BE2C (cell line): ENCODE data around the gene BRD7.

Source experiments
- DNase-seq: peaks from one replicate; pipeline ENCODE4 v3.0.0-alpha.2; 2020
- H3K27me3 ChIP-seq: fragments of 250-450 bp; sonication (Bioruptor Pico); 2 replicates; pipeline ENCODE4 v1.5.1; 2020; ENCODE audit warnings: mild to moderate bottlenecking
- H3K36me3 ChIP-seq: fragments of 250-450 bp; sonication (Bioruptor Pico); 2 replicates; pipeline ENCODE4 v1.5.1; 2020; ENCODE audit warnings: mild to moderate bottlenecking
- H3K4me1 ChIP-seq: fragments of 250-450 bp; sonication (Bioruptor Pico); 2 replicates; pipeline ENCODE4 v1.5.1; 2020
- H3K4me3 ChIP-seq: 2 replicates; pipeline ENCODE4 v1.5.1; 2011; ENCODE audit warnings: low read depth, low read length
- H3K9me3 ChIP-seq: fragments of 250-450 bp; sonication (Bioruptor Pico); 2 replicates; pipeline ENCODE4 v1.5.1; 2020
- CTCF ChIP-seq: IDR thresholded peaks from 2 replicates; pipeline ENCODE4 v1.5.1; 2012; ENCODE audit warnings: mild to moderate bottlenecking, low read depth, low read length

The BRD7 gene

GRCh38 chr16:50398336-50398735 lies 29.5 kb upstream of the BRD7 start:
- no peaks in the 10 kb centered on the region for H3K27me3 ChIP-seq
- no peaks in the 10 kb centered on the region for H3K9me3 ChIP-seq
- no peak for TF ChIP-seq CTCF
- no peak overlapping the region for H3K4me3 ChIP-seq
- no peak for DNase-seq
- no peaks in the 10 kb centered on the region for H3K36me3 ChIP-seq
- H3K4me1 ChIP-seq: no peaks in the 10 kb centered on the region

- DNase-seq: no peak
- Histone ChIP-seq H3K27me3 (no peaks in the 10 kb centered on the region), H3K36me3 (no peaks in the 10 kb centered on the region), H3K4me1 (no peaks in the 10 kb centered on the region), H3K4me3 (no peak overlapping the region), H3K9me3 (no peaks in the 10 kb centered on the region)
- no peak for TF ChIP-seq CTCF
Observed at GRCh38 chr16:50396761-50397535, 28.2 kb upstream of the BRD7 start.

GRCh38 chr16:50395763-50396710 lies 27.2 kb upstream of the BRD7 start:
- Histone ChIP-seq H3K9me3 (no peaks in the 10 kb centered on the region), H3K4me1 (peaks cover 2% of the 10 kb centered on the region; the same call in 1 of the 2 replicates), H3K27me3 (no peaks in the 10 kb centered on the region), H3K36me3 (no peaks in the 10 kb centered on the region), H3K4me3 (no peak overlapping the region)
- no peak for DNase-seq
- TF ChIP-seq CTCF: no peak

GRCh38 chr16:50393858-50394802 lies 25.3 kb upstream of the BRD7 start:
- TF ChIP-seq CTCF: no peak
- H3K4me1 ChIP-seq: peaks cover 11% of the 10 kb centered on the region

GRCh38 chr16:50393416-50393815 lies 24.6 kb upstream of the BRD7 start:
- DNase-seq: no peak
- Histone ChIP-seq H3K4me1 (peaks cover 11% of the 10 kb centered on the region), H3K9me3 (no peaks in the 10 kb centered on the region), H3K36me3 (no peaks in the 10 kb centered on the region), H3K4me3 (no peak overlapping the region), H3K27me3 (no peaks in the 10 kb centered on the region)
- TF ChIP-seq CTCF: no peak

More at GRCh38 chr16:50393858-50394802, 25.3 kb upstream of the BRD7 start:
- Histone ChIP-seq H3K36me3 (no peaks in the 10 kb centered on the region), H3K4me3 (no peak overlapping the region), H3K27me3 (no peaks in the 10 kb centered on the region), H3K9me3 (no peaks in the 10 kb centered on the region)
- DNase-seq: no peak
